A549 (cell line): ENCODE data around the gene RPS2. TPM values are rescaled to one million over a fixed set of nuclear protein-coding genes. Genes with fewer than 3 reads are reported as not detected.

Source experiments
- ATAC-seq, 2 experiments: fragments of 200-7000 bp in 1 of 2; fragments of >200 bp in 1 of 2; cut with Nextera tagmentation in 1 of 2; cut with Tn5 transposase in 1 of 2; 3 replicates each; pipeline versions ENCODE4 v1.8.0 to v1.9.1; 2018 to 2020; ENCODE audit warnings: mild to moderate bottlenecking in 1 of 2, moderate library complexity in 1 of 2
- CTCF ChIA-PET: fragments of 300-600 bp; sonication (Branson Sonifier 250); formaldehyde crosslinking; extraction: SDS; loops from one replicate; lab custom pipeline; 2021; ENCODE audit warnings: antibody characterized with exemption, inconsistent platforms; lab: Yijun Ruan, JAX
- POLR2A ChIA-PET: fragments of 350-600 bp; formaldehyde crosslinking; extraction: SDS; loops from one replicate; lab custom pipeline; 2021; ENCODE audit warnings: antibody characterized with exemption, inconsistent platforms; lab: Yijun Ruan, JAX
- DNase-seq, 2 experiments: peaks; one replicate each; pipeline versions ENCODE4 v3.0.0 to v3.0.0-alpha.2; 2011 to 2016; ENCODE audit warnings: low read depth in 1 of 2, low spot score in 1 of 2
- FAIRE-seq: peaks from 2 replicates; lab custom pipeline; 2011; peaks lifted over from hg19 to GRCh38; lab: Jason Lieb, UNC
- H3K27ac ChIP-seq, 2 experiments: fragments of >200 bp; sonication (Bioruptor Twin); formaldehyde crosslinking; 3 replicates each; pipeline ENCODE4 v1.5.1; 2016 to 2017
- H3K4me1 ChIP-seq: fragments of >200 bp; sonication (Bioruptor Twin); formaldehyde crosslinking; 3 replicates; pipeline ENCODE4 v1.6.1; 2016
- H3K4me2 ChIP-seq: fragments of >200 bp; sonication (Bioruptor Twin); formaldehyde crosslinking; 3 replicates; pipeline ENCODE4 v1.6.1; 2016
- H3K4me3 ChIP-seq: fragments of >200 bp; sonication (Bioruptor Twin); formaldehyde crosslinking; 3 replicates; pipeline ENCODE4 v1.5.1; 2016
- H3K9me3 ChIP-seq: fragments of >200 bp; sonication (Bioruptor Twin); formaldehyde crosslinking; 3 replicates; pipeline ENCODE4 v1.6.1; 2016
- BHLHE40 ChIP-seq: IDR thresholded peaks from 2 replicates; pipeline ENCODE4 v1.6.1; 2012; ENCODE audit warnings: low read depth, low read length, inconsistent platforms
- CBX2 ChIP-seq: fragments of 200-600 bp; sonication (generic); IDR thresholded peaks from 2 replicates; pipeline ENCODE4 v1.6.1; 2016; ENCODE audit warnings: low read depth, mild to moderate bottlenecking, borderline replicate concordance
- CBX8 ChIP-seq: fragments of 200-600 bp; sonication (generic); IDR thresholded peaks from 2 replicates; pipeline ENCODE4 v1.6.1; 2016
- EHF ChIP-seq: fragments of 250-450 bp; sonication (Bioruptor Pico); IDR thresholded peaks from 2 replicates; pipeline ENCODE4 v1.5.0; 2020; ENCODE audit warnings: mild to moderate bottlenecking
- EHMT2 ChIP-seq: fragments of 200-600 bp; sonication (generic); IDR thresholded peaks from 2 replicates; pipeline ENCODE4 v1.6.1; 2016; ENCODE audit warnings: antibody characterized with exemption, low read depth, mild to moderate bottlenecking, moderate library complexity
- ESRRA ChIP-seq: fragments of 150-350 bp; IDR thresholded peaks from 2 replicates; pipeline ENCODE4 v1.6.1; 2014; ENCODE audit warnings: mild to moderate bottlenecking, low read length, borderline replicate concordance
- FOSL2 ChIP-seq, 2 experiments: fragments of 450-650 bp in 1 of 2; fragments of >200 bp in 1 of 2; sonication (Bioruptor Twin) in 1 of 2; formaldehyde crosslinking; IDR thresholded peaks; 2 replicates each; pipeline versions ENCODE4 v1.5.0 to v1.6.1; 2016 to 2020; ENCODE audit warnings: mild to moderate bottlenecking in 1 of 2, moderate library complexity in 1 of 2
- FOXS1 ChIP-seq: fragments of 250-450 bp; sonication (Bioruptor Pico); IDR thresholded peaks from 2 replicates; pipeline ENCODE4 v1.5.0; 2020; ENCODE audit warnings: mild to moderate bottlenecking, moderate library complexity
- HOXA7 ChIP-seq: fragments of 250-450 bp; sonication (Bioruptor Pico); IDR thresholded peaks from 2 replicates; pipeline ENCODE4 v1.5.0; 2020; ENCODE audit warnings: mild to moderate bottlenecking, moderate library complexity
- JUN ChIP-seq, 2 experiments: fragments of >200 bp; sonication (Bioruptor Twin); formaldehyde crosslinking; IDR thresholded peaks; 2 replicates in 1 of 2; 3 replicates in 1 of 2; pipeline ENCODE4 v1.6.1; 2016 to 2017
- KDM1A ChIP-seq: fragments of 200-600 bp; sonication (generic); IDR thresholded peaks from 2 replicates; pipeline ENCODE4 v1.6.1; 2016; ENCODE audit warnings: low read depth, mild to moderate bottlenecking
- MAFK ChIP-seq: fragments of 450-650 bp; IDR thresholded peaks from 2 replicates; pipeline ENCODE4 v1.6.1; 2014; ENCODE audit not compliant: partially characterized antibody
- NPAS2 ChIP-seq: fragments of 250-450 bp; sonication (Bioruptor Pico); IDR thresholded peaks from 2 replicates; pipeline ENCODE4 v1.8.0; 2022; ENCODE audit warnings: mild to moderate bottlenecking, moderate library complexity, borderline replicate concordance
- NR3C1 ChIP-seq: fragments of >200 bp; sonication (Bioruptor Twin); formaldehyde crosslinking; IDR thresholded peaks from 3 replicates; pipeline ENCODE4 v1.6.1; 2017
- PHF8 ChIP-seq: fragments of 200-600 bp; sonication (generic); IDR thresholded peaks from 2 replicates; pipeline ENCODE4 v1.6.1; 2016; ENCODE audit warnings: low read depth, mild to moderate bottlenecking, antibody characterized with exemption, moderate library complexity, borderline replicate concordance
- POLR2A ChIP-seq: IDR thresholded peaks from 2 replicates; pipeline ENCODE4 v1.6.1; 2012; ENCODE audit warnings: mild to moderate bottlenecking, low read length
- POLR2AphosphoS2 ChIP-seq: conservative IDR thresholded peaks from 2 replicates; pipeline ENCODE4 v1.6.1; 2012; ENCODE audit warnings: low read length, improper control_type of control experiment, inconsistent platforms
- RAD21 ChIP-seq, 2 experiments: fragments of >200 bp in 1 of 2; sonication (Bioruptor Twin) in 1 of 2; formaldehyde crosslinking in 1 of 2; IDR thresholded peaks in 1 of 2; conservative IDR thresholded peaks in 1 of 2; 2 replicates in 1 of 2; 3 replicates in 1 of 2; pipeline ENCODE4 v1.6.1; 2012 to 2018; ENCODE audit warnings: inconsistent platforms in 1 of 2
- RCOR1 ChIP-seq: fragments of 150-350 bp; IDR thresholded peaks from 2 replicates; pipeline ENCODE4 v1.6.1; 2014; ENCODE audit warnings: antibody characterized with exemption, low read length, low read depth
- RFX5 ChIP-seq: fragments of 450-650 bp; IDR thresholded peaks from 2 replicates; pipeline ENCODE4 v1.7.1; 2014; ENCODE audit warnings: antibody characterized with exemption, mild to moderate bottlenecking, moderate library complexity
- RNF2 ChIP-seq: fragments of 200-600 bp; sonication (generic); IDR thresholded peaks from 2 replicates; pipeline ENCODE4 v1.6.1; 2016; ENCODE audit warnings: low read depth, mild to moderate bottlenecking, antibody characterized with exemption, moderate library complexity, borderline replicate concordance
- TP53 ChIP-seq: fragments of 250-450 bp; sonication (Bioruptor Pico); IDR thresholded peaks from 2 replicates; pipeline ENCODE4 v1.5.0; 2021; ENCODE audit warnings: mild to moderate bottlenecking, moderate library complexity
- WGBS: methylation state at CpG from one replicate; pipeline ENCODE4 v1.1.6; 2017; ENCODE audit errors: missing lambda C conversion rate; 5-methylcytosine and 5-hydroxymethylcytosine counted together
- polyA plus RNA-seq, 4 experiments: library from polyadenylated mRNA; depleted of rRNA in 3 of 4; stranded (reverse); fragments of >200 nt; fragmentation: RNase III in 1 of 4; extraction: RNeasy Plus Mini Kit Qiagen cat#74134 plus additional on column Dnase treatment in 1 of 4; gene quantifications; 2 replicates in 3 of 4; 3 replicates in 1 of 4; pipeline ENCODE4 v1.2.3, GENCODE V29; 2011 to 2017
- TF ChIP-seq, protein P1 (sequence below): fragments of >200 bp; sonication (Bioruptor Twin); formaldehyde crosslinking; IDR thresholded peaks from 3 replicates; pipeline ENCODE4 v1.6.1; 2016
- TF ChIP-seq, protein P2 (sequence below): IDR thresholded peaks from 2 replicates; pipeline ENCODE4 v1.6.1; 2012
- TF ChIP-seq, protein P3 (sequence below): fragments of 450-650 bp; IDR thresholded peaks from 2 replicates; pipeline ENCODE4 v1.6.1; 2014; ENCODE audit warnings: antibody characterized with exemption
- TF ChIP-seq, protein P4 (sequence below): IDR thresholded peaks from 2 replicates; pipeline ENCODE4 v1.6.1; 2012; ENCODE audit warnings: low read depth, borderline replicate concordance
- TF ChIP-seq, protein P5 (sequence below): fragments of >200 bp; sonication (Bioruptor Twin); formaldehyde crosslinking; IDR thresholded peaks from 2 replicates; pipeline ENCODE4 v1.6.1; 2016
- TF ChIP-seq, protein P6 (sequence below): fragments of 250-450 bp; sonication (Bioruptor Pico); IDR thresholded peaks from 2 replicates; pipeline ENCODE4 v1.5.0; 2020; ENCODE audit warnings: low read depth, mild to moderate bottlenecking, moderate library complexity

The RPS2 gene
- polyA plus RNA-seq, 2 of the 4 experiments (the other 2 are of a cell fraction): 2,621 to 3,626 TPM

DNA sequence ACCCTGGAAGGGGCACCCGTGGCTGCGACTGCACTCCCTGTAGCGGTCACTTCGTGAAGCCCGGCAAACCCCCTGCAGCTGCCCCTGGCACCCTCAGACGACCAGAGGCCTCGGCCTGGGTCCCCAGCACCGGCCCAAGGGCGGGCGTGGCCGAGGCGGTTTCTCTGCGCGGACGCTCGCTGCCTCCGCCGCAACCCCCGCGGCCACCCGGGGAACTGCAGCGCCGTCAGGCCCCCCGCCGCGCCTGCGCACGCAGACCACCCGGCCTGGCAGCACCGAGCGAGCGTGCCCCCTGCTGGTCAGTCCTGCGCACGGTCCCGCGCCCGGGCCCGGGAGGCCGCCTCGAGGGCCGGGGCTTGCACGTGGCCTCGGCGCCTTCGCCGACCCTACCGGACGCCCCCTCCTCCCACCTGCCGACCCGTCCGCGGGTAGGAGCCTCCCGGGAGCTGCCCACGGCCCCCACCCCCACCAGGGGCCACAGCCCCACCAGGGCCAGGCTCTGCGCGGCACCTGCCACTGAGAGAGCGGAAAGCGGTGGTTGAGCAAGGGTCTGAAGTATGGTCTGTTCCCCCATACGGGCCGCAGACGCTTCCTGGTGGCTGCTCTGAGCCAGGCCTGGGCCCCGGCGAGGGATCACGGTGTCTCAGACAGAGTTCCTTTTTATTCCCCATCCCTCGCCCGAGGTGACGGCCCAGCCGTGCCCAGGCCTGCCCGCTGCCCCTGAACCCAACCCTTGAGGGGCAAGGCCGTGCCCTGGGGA is 34.9 kb downstream of the RPS2 start (continued):
- TF ChIP-seq, protein P1, sequence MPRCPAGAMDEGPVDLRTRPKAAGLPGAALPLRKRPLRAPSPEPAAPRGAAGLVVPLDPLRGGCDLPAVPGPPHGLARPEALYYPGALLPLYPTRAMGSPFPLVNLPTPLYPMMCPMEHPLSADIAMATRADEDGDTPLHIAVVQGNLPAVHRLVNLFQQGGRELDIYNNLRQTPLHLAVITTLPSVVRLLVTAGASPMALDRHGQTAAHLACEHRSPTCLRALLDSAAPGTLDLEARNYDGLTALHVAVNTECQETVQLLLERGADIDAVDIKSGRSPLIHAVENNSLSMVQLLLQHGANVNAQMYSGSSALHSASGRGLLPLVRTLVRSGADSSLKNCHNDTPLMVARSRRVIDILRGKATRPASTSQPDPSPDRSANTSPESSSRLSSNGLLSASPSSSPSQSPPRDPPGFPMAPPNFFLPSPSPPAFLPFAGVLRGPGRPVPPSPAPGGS: peak; percentile 31; the same call in 1 of the 3 replicates
- no peak for TF ChIP-seq MAFK
- no peak for TF ChIP-seq HOXA7
- TF ChIP-seq JUN (IDR thresholded peaks at IDR 0.05): peak; percentile 67 to 72; a peak in 4 of 5 replicates
- TF ChIP-seq, protein P2, sequence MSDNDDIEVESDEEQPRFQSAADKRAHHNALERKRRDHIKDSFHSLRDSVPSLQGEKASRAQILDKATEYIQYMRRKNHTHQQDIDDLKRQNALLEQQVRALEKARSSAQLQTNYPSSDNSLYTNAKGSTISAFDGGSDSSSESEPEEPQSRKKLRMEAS: peak; percentile 98
- TF ChIP-seq NPAS2 (CRISPR knock-in tag): peak; percentile 52; the same call in 1 of the 2 replicates
- TF ChIP-seq, protein P3, sequence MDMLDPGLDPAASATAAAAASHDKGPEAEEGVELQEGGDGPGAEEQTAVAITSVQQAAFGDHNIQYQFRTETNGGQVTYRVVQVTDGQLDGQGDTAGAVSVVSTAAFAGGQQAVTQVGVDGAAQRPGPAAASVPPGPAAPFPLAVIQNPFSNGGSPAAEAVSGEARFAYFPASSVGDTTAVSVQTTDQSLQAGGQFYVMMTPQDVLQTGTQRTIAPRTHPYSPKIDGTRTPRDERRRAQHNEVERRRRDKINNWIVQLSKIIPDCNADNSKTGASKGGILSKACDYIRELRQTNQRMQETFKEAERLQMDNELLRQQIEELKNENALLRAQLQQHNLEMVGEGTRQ: no peak
- TF ChIP-seq, protein P4, sequence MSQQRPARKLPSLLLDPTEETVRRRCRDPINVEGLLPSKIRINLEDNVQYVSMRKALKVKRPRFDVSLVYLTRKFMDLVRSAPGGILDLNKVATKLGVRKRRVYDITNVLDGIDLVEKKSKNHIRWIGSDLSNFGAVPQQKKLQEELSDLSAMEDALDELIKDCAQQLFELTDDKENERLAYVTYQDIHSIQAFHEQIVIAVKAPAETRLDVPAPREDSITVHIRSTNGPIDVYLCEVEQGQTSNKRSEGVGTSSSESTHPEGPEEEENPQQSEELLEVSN: peak; percentile 98
- peak; percentile 90 for TF ChIP-seq EHF (CRISPR knock-in tag)
- peak; percentile 92 for TF ChIP-seq RNF2
- TF ChIP-seq BHLHE40: no peak
- TF ChIP-seq CBX2: no peak
- peak; percentile 83; the same call in 1 of the 2 replicates for TF ChIP-seq TP53 (CRISPR knock-in tag)
- TF ChIP-seq PHF8: 0 out of 2 replicates have a peak, but pooled peaks have one; percentile 43
- TF ChIP-seq POLR2A: peak; percentile 39; the same call in 1 of the 2 replicates
- no peak for TF ChIP-seq CBX8
- no peak for TF ChIP-seq POLR2AphosphoS2
- peak; percentile 84; the same call in 1 of the 2 replicates for TF ChIP-seq FOXS1 (CRISPR knock-in tag)
- no peak for TF ChIP-seq RFX5
- TF ChIP-seq, all 56 proteins: peak for 18

DNA sequence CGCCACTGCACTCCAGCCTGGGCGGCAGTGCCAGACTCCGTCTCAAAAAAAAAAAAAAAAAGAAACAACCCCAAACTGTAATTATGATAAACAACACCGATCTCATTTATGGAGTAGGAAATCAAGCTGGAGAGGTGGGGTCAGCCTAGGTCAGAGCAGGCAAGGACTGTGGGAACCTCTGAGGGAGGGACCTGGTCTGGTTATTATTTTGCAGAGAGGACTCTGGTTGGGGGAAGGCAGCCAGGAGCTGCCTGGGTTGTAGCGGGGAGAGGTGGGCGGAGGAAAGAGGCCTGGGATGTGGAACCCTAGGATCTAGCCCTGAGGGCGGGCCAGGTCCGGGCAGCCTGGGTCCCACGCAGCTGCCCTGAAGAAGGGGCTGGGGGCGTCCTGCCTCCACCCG is 35.5 kb downstream of the RPS2 start:
- peak overlapping the region; percentile 65 for H3K4me3 ChIP-seq
- ATAC-seq (peak; percentile 77 to 81), FAIRE-seq (no peak)
- no peak for TF ChIP-seq KDM1A
- TF ChIP-seq, all 56 proteins: peak for 0
- POLR2A ChIA-PET: interaction anchor here (0.6 to 1.3 kb wide), 10 partner anchors 9 to 113 kb away, joined by 3 to 11 read pairs (median 3); partner anchors contain the start of gene MSRB1
- peak overlapping the region; percentile 98 to 99 for H3K27ac ChIP-seq
- CTCF ChIA-PET: interaction anchor here (0.6 to 12.9 kb wide), 27 partner anchors 9 to 549 kb away, joined by 3 to 396 read pairs (median 5); partner anchors contain the start of genes MEIOB, MSRB1, NUBP2 and SPSB3
- DNase-seq: peak; percentile 73 to 78
- H3K9me3 ChIP-seq: no peaks in the 10 kb centered on the region
- WGBS: 6% methylated on average over 8 of the region's 11 CpGs
- peaks cover 46% of the 10 kb centered on the region for H3K4me1 ChIP-seq
- H3K4me2 ChIP-seq: peak overlapping the region; percentile 97

DNA sequence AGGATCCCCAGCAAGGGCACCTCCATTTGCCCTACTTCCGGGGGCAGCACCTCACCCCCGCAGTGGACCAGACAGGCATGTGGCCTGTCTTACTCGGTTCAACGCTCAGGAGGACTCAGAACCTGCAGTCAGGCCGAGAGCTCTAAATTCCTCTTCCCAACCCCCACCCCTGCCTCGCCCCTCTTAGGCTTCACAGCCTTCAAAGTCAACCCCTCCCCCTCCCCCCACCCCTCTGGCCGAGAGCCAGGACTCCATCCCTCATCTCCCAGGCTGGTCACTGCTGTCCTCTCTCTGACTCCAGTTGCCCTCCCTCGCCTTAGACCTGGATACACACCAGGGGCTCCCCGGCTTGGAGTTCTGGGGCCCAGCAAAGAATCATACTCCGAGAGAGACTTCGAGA is 38.4 kb downstream of the RPS2 start:
- H3K4me1 ChIP-seq: peaks cover 48% of the 10 kb centered on the region
- POLR2A ChIA-PET: interaction anchor here (0.6 to 1.2 kb wide), 2 partner anchors 38 to 52 kb away, joined by 3 to 4 read pairs; partner anchors contain the start of gene RPS2
- CTCF ChIA-PET: interaction anchor here (0.9 to 12.9 kb wide), 4 partner anchors 11 to 58 kb away, joined by 3 to 396 read pairs (median 4); partner anchors contain the start of gene MEIOB
- TF ChIP-seq JUN (IDR thresholded peaks at IDR 0.05): no peak
- no peak for TF ChIP-seq RAD21 (conservative IDR thresholded peaks at IDR 0.05 in 1 of 2, IDR thresholded peaks at IDR 0.05 in 1 of 2)
- TF ChIP-seq MAFK: no peak
- TF ChIP-seq EHMT2: no peak
- TF ChIP-seq POLR2AphosphoS2: no peak
- no peak for TF ChIP-seq RNF2
- TF ChIP-seq, protein P5, sequence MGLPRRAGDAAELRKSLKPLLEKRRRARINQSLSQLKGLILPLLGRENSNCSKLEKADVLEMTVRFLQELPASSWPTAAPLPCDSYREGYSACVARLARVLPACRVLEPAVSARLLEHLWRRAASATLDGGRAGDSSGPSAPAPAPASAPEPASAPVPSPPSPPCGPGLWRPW: no peak
- TF ChIP-seq FOSL2 (IDR thresholded peaks at IDR 0.05): no peak
- TF ChIP-seq FOSL2 (CRISPR knock-in tag; IDR thresholded peaks at IDR 0.05): no peak
- no peak for TF ChIP-seq ESRRA
- TF ChIP-seq RCOR1: no peak
- TF ChIP-seq KDM1A: no peak
- TF ChIP-seq HOXA7: no peak
- TF ChIP-seq, protein P6, sequence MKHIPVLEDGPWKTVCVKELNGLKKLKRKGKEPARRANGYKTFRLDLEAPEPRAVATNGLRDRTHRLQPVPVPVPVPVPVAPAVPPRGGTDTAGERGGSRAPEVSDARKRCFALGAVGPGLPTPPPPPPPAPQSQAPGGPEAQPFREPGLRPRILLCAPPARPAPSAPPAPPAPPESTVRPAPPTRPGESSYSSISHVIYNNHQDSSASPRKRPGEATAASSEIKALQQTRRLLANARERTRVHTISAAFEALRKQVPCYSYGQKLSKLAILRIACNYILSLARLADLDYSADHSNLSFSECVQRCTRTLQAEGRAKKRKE (CRISPR knock-in tag): no peak
- no peak for TF ChIP-seq NR3C1
- 77% methylated on average over 9 of the region's 11 CpGs for WGBS
- H3K27ac ChIP-seq: peak overlapping the region; percentile 43 to 88; a peak in 5 of 6 replicates
- H3K4me2 ChIP-seq: no peak overlapping the region
- DNase-seq (no peak), ATAC-seq (no peak), FAIRE-seq (no peak)
- H3K9me3 ChIP-seq: no peaks in the 10 kb centered on the region
- no peak overlapping the region for H3K4me3 ChIP-seq
